Neural progenitor cell (in vitro differentiated cells): ENCODE measurements around the gene MAGI1. TPM values are rescaled to one million over a fixed set of nuclear protein-coding genes. Genes with fewer than 3 reads are reported as not detected.
A peak's percentile ranks its signal among the peaks of the same experiment; 100 is the strongest.

Experiments
- DNase-seq: peaks from one replicate; pipeline ENCODE4 v3.0.0-alpha.2; 2016; ENCODE audit warnings: low spot score
- H2AFZ ChIP-seq: fragments of 200-600 bp; sonication (generic); replicated peaks from 2 replicates; pipeline ENCODE4 v1.6.1; 2016; ENCODE audit warnings: antibody characterized with exemption
- H3F3A ChIP-seq: fragments of 200-600 bp; sonication (generic); 2 replicates; pipeline ENCODE4 v1.6.1; 2016; ENCODE audit warnings: antibody characterized with exemption, low read depth
- H3K27ac ChIP-seq: fragments of 200-600 bp; sonication (generic); 2 replicates; pipeline ENCODE4 v1.5.1; 2016; ENCODE audit warnings: mild to moderate bottlenecking
- H3K27me3 ChIP-seq: fragments of 200-600 bp; sonication (generic); 2 replicates; pipeline ENCODE4 v1.6.1; 2016; ENCODE audit warnings: mild to moderate bottlenecking, moderate library complexity
- H3K36me3 ChIP-seq: fragments of 200-600 bp; sonication (generic); 2 replicates; pipeline ENCODE4 v1.5.1; 2016
- H3K4me1 ChIP-seq: fragments of 200-600 bp; sonication (generic); 2 replicates; pipeline ENCODE4 v1.6.1; 2016; ENCODE audit warnings: mixed run types
- H3K4me2 ChIP-seq: fragments of 200-600 bp; sonication (generic); 2 replicates; pipeline ENCODE4 v1.6.1; 2016
- H3K4me3 ChIP-seq: fragments of 200-600 bp; sonication (generic); 2 replicates; pipeline ENCODE4 v1.5.1; 2016
- H3K79me2 ChIP-seq: fragments of 200-600 bp; sonication (generic); 2 replicates; pipeline ENCODE4 v1.6.1; 2016; ENCODE audit warnings: low read depth
- H3K9ac ChIP-seq: fragments of 200-600 bp; sonication (generic); 2 replicates; pipeline ENCODE4 v1.6.1; 2016
- H3K9me3 ChIP-seq: fragments of 200-600 bp; sonication (generic); 2 replicates; pipeline ENCODE4 v1.5.1; 2016; ENCODE audit warnings: low read depth
- H4K20me1 ChIP-seq: fragments of 200-600 bp; sonication (generic); 2 replicates; pipeline ENCODE4 v1.6.1; 2016; ENCODE audit warnings: low read depth
- H3K27ac Mint-ChIP-seq: 3 replicates; pipeline ENCODE4 v1.8.0; 2021; ENCODE audit warnings: mixed read lengths
- H3K27me3 Mint-ChIP-seq: 2 replicates; pipeline ENCODE4 v1.8.0; 2022; ENCODE audit warnings: low read depth, mild to moderate bottlenecking, inconsistent platforms, moderate library complexity, mixed read lengths; ENCODE audit not compliant: insufficient read depth
- H3K36me3 Mint-ChIP-seq: 3 replicates; pipeline ENCODE4 v1.8.0; 2021; ENCODE audit warnings: mixed read lengths
- H3K4me1 Mint-ChIP-seq: 3 replicates; pipeline ENCODE4 v1.8.0; 2021; ENCODE audit warnings: mixed read lengths
- H3K4me3 Mint-ChIP-seq: 3 replicates; pipeline ENCODE4 v1.8.0; 2021; ENCODE audit warnings: mild to moderate bottlenecking, moderate library complexity, mixed read lengths
- H3K9me3 Mint-ChIP-seq: 3 replicates; pipeline ENCODE4 v1.8.0; 2020; ENCODE audit warnings: mixed read lengths
- EZH2 ChIP-seq: fragments of 200-600 bp; sonication (generic); IDR thresholded peaks from 2 replicates; pipeline ENCODE4 v1.6.1; 2017; ENCODE audit warnings: antibody characterized with exemption, mild to moderate bottlenecking, moderate library complexity
- EZH2phosphoT487 ChIP-seq: fragments of 200-600 bp; sonication (generic); IDR thresholded peaks from 2 replicates; pipeline ENCODE4 v1.6.1; 2017; ENCODE audit warnings: antibody characterized with exemption
- total RNA-seq: library from RNA; depleted of rRNA; stranded (reverse); fragments of >200 nt; gene quantifications from 2 replicates; pipeline ENCODE4 v1.2.3, GENCODE V29; 2015; ENCODE audit warnings: low replicate concordance
- TF ChIP-seq, protein P1 (sequence below): fragments of 200-600 bp; sonication (generic); IDR thresholded peaks from 2 replicates; pipeline ENCODE4 v1.5.1; 2017; ENCODE audit warnings: antibody characterized with exemption, mild to moderate bottlenecking

MAGI1 gene
- total RNA-seq, 1 donor from 2014 or later = 40.6 TPM

DNA sequence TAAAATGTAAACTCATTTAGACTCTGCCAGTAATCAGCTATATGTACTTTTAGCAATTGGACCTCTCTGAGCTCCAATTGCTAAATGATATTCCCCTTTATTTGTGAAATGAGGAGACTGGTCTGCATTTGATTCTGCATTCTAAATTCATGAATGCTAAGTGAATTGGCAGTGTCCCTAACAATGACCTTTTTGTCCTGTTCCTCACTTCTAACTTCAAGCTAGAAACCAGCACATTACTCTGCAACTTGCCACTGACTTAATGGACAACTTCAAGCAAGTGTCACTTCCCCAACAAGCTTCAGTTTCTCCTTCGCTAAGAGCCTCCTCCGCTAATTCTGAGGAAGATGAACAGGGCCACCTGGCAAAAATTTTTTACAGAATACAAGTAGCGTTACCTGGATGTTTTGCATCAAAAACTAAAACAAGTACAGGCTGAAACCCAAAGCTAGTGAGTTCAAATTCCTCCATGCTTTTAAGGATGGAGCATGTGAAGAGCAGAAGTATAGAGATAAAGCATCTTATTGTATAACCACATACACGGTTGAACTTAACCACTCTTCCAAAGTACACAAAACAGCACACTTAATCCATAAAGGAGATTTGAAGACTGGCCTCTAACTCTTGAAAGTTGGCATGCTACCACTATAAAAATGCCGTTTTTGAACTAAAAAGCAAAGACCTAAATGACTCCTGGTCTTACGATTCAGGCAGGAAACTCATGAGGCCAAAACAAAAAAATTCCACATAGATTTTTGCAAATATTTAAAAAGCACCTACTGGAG, 207.6 kb downstream of the MAGI1 start:
- no peaks in the 10 kb centered on the region for H3K9me3 Mint-ChIP-seq

DNA sequence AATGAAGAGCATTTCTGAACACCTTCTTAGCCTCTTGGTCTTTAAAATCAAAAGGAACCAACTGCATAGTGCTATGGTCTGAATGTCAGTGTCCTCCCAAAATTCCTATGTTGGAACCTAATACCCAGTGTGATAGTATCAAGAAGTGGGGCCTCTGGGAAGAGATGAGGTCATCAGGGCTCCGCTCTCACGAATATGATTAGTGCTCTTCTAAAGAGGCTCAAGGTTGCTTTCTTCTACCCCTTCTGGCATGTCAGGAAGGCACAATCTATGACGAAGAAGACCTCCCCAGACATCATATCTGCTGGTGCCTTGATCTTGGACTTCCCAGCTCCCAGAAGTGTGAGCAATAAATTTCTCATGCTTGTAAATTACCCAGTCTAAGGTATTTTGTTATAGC, 209.5 kb downstream of the MAGI1 start:
- Histone ChIP-seq H4K20me1 (no peaks in the 10 kb centered on the region), H2AFZ (no peak overlapping the region), H3K9ac (no peak overlapping the region), H3K79me2 (peaks cover 12% of the 10 kb centered on the region), H3K4me3 (no peak overlapping the region), H3K36me3 (no peaks in the 10 kb centered on the region), H3K27ac (no peak overlapping the region), H3K27me3 (no peaks in the 10 kb centered on the region), H3K4me2 (no peak overlapping the region), H3F3A (no peaks in the 10 kb centered on the region), H3K4me1 (peaks cover 38% of the 10 kb centered on the region), H3K9me3 (no peaks in the 10 kb centered on the region)
- Mint-ChIP-seq H3K36me3 (no peaks in the 10 kb centered on the region), H3K27me3 (no peaks in the 10 kb centered on the region), H3K27ac (no peak overlapping the region), H3K9me3 (no peaks in the 10 kb centered on the region), H3K4me1 (peaks cover 18% of the 10 kb centered on the region), H3K4me3 (no peak overlapping the region)
- DNase-seq = no peak
- TF ChIP-seq EZH2 = no peak

More for the DNA sequence above, 207.6 kb downstream of the MAGI1 start:
- H3K27ac Mint-ChIP-seq = no peak overlapping the region
- Histone ChIP-seq H3K4me2 (peak overlapping the region; percentile 51), H3K27ac (peak overlapping the region; percentile 11), H3F3A (no peaks in the 10 kb centered on the region), H3K36me3 (no peaks in the 10 kb centered on the region), H3K9me3 (no peaks in the 10 kb centered on the region), H3K9ac (no peak overlapping the region), H3K4me1 (peaks cover 26% of the 10 kb centered on the region), H2AFZ (no peak overlapping the region), H3K27me3 (no peaks in the 10 kb centered on the region), H3K79me2 (peaks cover 10% of the 10 kb centered on the region), H4K20me1 (no peaks in the 10 kb centered on the region), H3K4me3 (no peak overlapping the region)
- H3K4me3 Mint-ChIP-seq = no peak overlapping the region
- no peak for TF ChIP-seq EZH2
- TF ChIP-seq, protein P1, sequence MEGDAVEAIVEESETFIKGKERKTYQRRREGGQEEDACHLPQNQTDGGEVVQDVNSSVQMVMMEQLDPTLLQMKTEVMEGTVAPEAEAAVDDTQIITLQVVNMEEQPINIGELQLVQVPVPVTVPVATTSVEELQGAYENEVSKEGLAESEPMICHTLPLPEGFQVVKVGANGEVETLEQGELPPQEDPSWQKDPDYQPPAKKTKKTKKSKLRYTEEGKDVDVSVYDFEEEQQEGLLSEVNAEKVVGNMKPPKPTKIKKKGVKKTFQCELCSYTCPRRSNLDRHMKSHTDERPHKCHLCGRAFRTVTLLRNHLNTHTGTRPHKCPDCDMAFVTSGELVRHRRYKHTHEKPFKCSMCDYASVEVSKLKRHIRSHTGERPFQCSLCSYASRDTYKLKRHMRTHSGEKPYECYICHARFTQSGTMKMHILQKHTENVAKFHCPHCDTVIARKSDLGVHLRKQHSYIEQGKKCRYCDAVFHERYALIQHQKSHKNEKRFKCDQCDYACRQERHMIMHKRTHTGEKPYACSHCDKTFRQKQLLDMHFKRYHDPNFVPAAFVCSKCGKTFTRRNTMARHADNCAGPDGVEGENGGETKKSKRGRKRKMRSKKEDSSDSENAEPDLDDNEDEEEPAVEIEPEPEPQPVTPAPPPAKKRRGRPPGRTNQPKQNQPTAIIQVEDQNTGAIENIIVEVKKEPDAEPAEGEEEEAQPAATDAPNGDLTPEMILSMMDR = no peak
- TF ChIP-seq EZH2phosphoT487 = no peak
- no peaks in the 10 kb centered on the region for H3K36me3 Mint-ChIP-seq
- H3K27me3 Mint-ChIP-seq = no peaks in the 10 kb centered on the region
- no peak for DNase-seq
- peaks cover 18% of the 10 kb centered on the region for H3K4me1 Mint-ChIP-seq

DNA sequence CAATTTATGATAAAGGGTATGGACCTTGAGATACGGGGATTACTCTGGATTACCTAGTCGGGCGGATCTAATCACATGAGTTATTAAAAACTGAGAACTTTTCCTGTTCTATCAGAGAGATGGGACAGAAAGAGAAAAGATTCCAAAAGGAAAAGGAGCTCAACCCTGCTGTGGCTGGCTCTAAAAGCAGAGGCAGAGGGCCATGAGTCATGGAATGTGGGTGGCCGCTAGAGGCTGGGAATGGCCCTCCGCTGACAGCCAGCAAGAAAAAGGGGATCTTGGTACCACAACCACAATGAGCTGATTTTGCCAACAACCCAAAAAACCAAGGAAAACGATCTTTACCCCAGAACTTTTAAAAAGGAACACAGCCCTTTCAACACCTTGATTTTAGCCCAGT, 210.0 kb downstream of the MAGI1 start:
- no peak overlapping the region for H3K9ac ChIP-seq
- Mint-ChIP-seq H3K27ac (no peak overlapping the region), H3K27me3 (no peaks in the 10 kb centered on the region), H3K9me3 (no peaks in the 10 kb centered on the region), H3K36me3 (no peaks in the 10 kb centered on the region), H3K4me3 (no peak overlapping the region), H3K4me1 (peaks cover 15% of the 10 kb centered on the region)
- H3K4me3 ChIP-seq = no peak overlapping the region
- no peak overlapping the region for H3K27ac ChIP-seq
- no peaks in the 10 kb centered on the region for H4K20me1 ChIP-seq
- H2AFZ ChIP-seq = no peak overlapping the region
- no peak for DNase-seq
- peaks cover 36% of the 10 kb centered on the region for H3K4me1 ChIP-seq
- no peak overlapping the region for H3K4me2 ChIP-seq
- H3K79me2 ChIP-seq = peaks cover 12% of the 10 kb centered on the region
- no peaks in the 10 kb centered on the region for H3F3A ChIP-seq
- TF ChIP-seq, protein P1 = no peak
- TF ChIP-seq EZH2 = no peak
- TF ChIP-seq EZH2phosphoT487 = no peak
- H3K9me3 ChIP-seq = no peaks in the 10 kb centered on the region
- no peaks in the 10 kb centered on the region for H3K27me3 ChIP-seq
- no peaks in the 10 kb centered on the region for H3K36me3 ChIP-seq

DNA sequence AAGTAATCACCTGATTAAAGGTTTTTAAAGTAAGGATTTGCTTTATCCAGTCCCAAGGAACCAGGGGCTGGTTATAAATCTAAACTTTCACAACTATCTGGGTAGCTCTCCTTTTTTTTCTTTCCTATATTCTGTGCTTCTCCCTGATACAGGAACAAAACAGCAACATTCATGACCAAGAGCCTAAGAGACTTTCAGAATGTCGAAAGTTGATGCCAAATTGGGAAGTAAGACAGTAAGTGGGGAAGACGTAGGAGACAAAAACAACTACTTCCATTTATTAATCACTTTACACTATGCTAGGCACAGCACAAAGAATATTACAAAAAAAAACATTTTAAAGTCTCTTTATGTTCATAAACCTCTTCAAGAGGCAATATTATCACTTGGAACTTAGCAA, 211.6 kb downstream of the MAGI1 start:
- Histone ChIP-seq H3K36me3 (no peaks in the 10 kb centered on the region), H3K4me2 (no peak overlapping the region), H2AFZ (no peak overlapping the region), H3K27me3 (no peaks in the 10 kb centered on the region), H3K9me3 (no peaks in the 10 kb centered on the region), H3K27ac (no peak overlapping the region), H4K20me1 (no peaks in the 10 kb centered on the region), H3F3A (no peaks in the 10 kb centered on the region), H3K79me2 (peaks cover 12% of the 10 kb centered on the region), H3K4me1 (peaks cover 27% of the 10 kb centered on the region), H3K4me3 (no peak overlapping the region), H3K9ac (no peak overlapping the region)
- no peak overlapping the region for H3K4me3 Mint-ChIP-seq
- no peak for DNase-seq
- H3K9me3 Mint-ChIP-seq = no peaks in the 10 kb centered on the region
- TF ChIP-seq, protein P1 = no peak
- TF ChIP-seq EZH2phosphoT487 = no peak
- no peak for TF ChIP-seq EZH2
- peaks cover 3% of the 10 kb centered on the region for H3K36me3 Mint-ChIP-seq
- peaks cover 8% of the 10 kb centered on the region for H3K4me1 Mint-ChIP-seq
- no peak overlapping the region for H3K27ac Mint-ChIP-seq
- no peaks in the 10 kb centered on the region for H3K27me3 Mint-ChIP-seq
